Measurements from ENCODE around the gene ATRX.
"Not testable (repeated sequence)": the region's sequence is repeated elsewhere in the genome, so short reads cannot be mapped to it uniquely, and the experiment has no call there.

ATRX gene

DNA sequence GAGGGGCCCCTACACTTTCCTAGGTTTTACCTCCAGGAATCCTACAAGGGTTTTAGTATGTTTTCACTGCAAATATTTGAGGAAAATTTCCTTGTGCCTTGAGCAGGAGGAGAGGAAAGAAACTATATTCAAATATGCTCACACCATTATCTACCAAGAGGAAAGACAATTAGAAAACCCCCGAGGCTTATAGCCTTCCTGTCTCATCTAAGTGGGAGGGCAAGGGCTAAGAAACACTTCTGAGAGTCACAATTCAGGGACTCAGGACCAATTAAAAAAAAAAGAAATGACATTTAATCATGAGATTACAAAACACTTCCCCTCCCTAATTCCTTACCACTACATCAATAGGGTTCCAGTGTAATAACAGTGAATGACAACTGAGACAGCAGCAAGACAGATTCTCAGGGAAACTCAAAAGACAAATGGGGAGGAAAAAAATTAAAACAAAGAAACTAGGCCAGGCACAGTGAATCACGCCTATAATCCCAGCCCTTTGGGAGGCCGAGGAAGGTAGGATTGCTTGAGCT is 45.6 kb downstream of the ATRX start:
- no peak for DNase-seq (ENCODE audit: low read depth)

DNA sequence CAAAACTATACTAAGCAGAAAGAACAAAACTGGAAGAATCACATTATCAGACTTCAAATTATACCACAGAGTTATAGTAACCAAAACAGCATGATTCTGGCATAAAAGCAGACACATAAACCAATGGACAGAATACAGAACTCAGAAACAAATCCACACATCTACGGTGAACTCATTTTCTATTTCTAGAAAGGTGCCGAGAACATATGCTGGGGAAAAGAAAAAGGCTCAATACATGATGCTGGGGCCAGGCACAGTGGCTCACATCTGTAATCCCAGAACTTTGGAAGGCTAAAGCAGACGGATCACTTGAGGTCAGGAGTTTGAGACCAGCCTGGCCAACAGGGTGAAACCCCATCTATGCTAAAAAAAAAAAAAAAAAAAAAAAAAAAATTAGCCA is 52.7 kb downstream of the ATRX start:
- DNase-seq (ENCODE audit: low read depth), result no peak

GRCh38 chrX:77731821-77732419 is 54.1 kb downstream of the ATRX start:
- no peak for DNase-seq (ENCODE audit: low read depth)

- not testable (repeated sequence) for DNase-seq (ENCODE audit: low read depth)
These were observed 59.9 kb downstream of the ATRX start for GRCh38 chrX:77726095-77726494.

DNA sequence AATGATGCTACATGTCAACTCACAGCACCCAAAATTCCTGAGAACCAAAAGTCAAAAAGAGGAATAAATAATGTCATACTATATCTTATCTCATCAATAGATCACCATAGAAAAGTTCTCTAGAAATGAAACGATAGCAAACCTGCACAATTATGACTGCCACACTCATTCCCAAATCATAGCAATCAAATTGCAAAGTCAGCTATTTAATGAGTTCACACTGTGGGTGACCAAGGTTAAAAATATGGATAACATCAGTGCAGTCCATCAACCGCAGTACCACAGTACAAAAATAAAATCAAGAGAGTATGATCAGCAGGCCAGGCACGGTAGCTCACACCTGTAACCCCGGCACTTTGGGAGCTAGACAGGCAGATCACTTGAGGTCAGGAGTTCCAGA is 62.3 kb downstream of the ATRX start:
- no peak for DNase-seq (ENCODE audit: low read depth)

DNA sequence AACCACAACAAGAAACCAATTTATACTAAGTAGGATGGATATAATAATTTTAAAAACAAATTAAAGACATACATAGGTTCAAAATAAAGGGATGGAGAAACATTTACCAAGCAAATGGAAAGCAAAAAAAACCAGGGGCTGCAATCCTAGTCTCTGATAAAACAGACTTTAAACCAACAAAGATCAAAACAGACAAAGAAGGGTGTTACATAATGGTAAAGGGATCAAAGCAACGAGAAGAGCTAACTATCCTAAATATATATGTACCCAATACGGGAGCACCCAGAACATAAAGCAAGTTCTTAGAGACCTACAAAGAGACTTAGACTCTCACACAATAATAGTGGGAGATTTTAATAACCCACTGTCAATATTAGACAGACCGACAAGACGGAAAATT is 66.6 kb downstream of the ATRX start:
- no peak for DNase-seq (ENCODE audit: low read depth)

DNA sequence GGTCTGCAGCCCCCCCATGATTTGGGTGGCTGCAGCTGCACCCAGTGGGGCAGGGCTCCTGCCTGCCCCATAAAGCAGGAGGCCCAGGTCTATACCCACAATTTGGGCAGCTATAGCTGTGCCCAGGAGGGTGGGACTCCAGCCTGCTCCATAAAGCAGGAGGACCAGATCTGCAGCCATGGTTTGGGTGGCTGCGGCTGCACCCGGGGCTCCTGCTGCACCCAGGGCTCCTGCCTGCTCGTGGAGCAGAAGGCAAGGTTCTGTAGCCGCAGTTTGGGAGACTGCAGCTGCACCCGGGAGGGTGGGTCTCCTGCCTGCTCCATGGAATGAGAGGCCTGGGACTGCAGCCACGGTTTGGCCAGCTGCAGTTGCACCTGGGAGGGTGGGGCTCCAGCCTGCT is 81.1 kb downstream of the ATRX start:
- DNase-seq (ENCODE audit: low read depth), result no peak

GRCh38 chrX:77698242-77698641 is 87.8 kb downstream of the ATRX start:
- DNase-seq (ENCODE audit: low read depth), result no peak

DNA sequence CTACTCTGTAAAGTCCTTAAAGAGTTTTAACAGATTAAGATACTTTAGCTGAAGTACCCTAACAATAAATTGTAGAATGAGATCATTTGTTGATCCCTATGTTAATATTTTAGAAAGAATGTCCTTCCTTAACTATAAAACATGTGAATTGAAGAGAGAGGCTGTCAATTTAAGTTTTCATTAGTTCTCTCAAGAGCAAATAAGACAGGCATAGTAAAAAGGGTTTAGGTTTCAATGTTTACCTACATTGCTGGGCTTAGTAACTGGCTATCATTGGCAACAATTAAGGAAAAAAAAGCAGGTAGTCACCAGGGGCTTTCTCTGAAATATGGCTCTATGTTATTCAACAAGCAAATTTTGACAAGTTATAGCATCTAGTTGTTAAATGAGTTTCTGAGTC is 91.5 kb downstream of the ATRX start:
- no peak for DNase-seq (ENCODE audit: low read depth)

DNA sequence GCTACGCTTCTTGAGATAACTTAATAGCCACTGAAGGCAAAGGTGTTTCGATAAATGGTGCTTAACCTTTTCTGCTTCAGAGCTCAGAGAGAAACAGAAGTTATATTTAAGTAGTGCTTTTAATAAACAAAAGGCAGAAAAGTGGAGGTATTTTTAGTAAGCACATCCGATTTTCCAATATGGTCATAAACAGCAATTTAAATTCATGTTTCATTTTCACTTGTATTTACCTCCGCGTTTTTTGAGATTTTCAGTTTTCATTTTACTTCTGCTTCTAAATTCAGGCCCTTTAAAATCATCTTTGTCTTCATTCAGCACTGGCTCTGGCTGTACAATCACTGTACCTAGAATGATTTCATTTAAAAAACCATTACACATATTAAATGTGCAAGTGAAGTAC is 92.4 kb downstream of the ATRX start:
- DNase-seq (ENCODE audit: low read depth), result no peak

GRCh38 chrX:77691916-77692315 is 94.1 kb downstream of the ATRX start:
- DNase-seq (ENCODE audit: low read depth), result no peak

DNA sequence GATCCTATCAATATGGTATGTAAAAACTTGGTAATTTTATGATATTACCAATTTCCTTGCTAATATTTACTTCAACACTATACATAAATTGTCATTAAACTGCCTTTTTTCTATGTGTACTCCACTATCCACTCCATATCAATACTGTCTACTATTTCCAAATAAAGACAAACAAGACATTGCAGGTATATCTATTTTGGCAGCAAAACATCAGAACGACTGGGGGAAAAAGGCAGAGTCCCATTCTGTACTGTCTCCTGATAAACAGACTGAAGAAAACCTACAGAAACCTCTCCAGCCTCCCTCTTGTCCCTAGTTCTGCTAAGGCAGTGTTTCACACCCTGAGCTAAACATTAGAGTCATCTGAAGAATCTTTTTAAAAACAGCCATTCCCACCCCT is 96.6 kb downstream of the ATRX start:
- no peak for DNase-seq (ENCODE audit: low read depth)

GRCh38 chrX:77685683-77686082 is 100.3 kb downstream of the ATRX start:
- DNase-seq (ENCODE audit: low read depth), result not testable (repeated sequence)

- DNase-seq (ENCODE audit: low read depth), result no peak
These were observed 106.9 kb downstream of the ATRX start for GRCh38 chrX:77679144-77679543.

- no peak for DNase-seq (ENCODE audit: low read depth)
These were observed 110.0 kb downstream of the ATRX start for GRCh38 chrX:77675986-77676385.

- peak; percentile 2 for DNase-seq (ENCODE audit: low read depth)
These were observed 117.4 kb downstream of the ATRX start for GRCh38 chrX:77668391-77669237.

GRCh38 chrX:77658886-77659285 is 127.1 kb downstream of the ATRX start:
- DNase-seq (ENCODE audit: low read depth), result no peak

DNA sequence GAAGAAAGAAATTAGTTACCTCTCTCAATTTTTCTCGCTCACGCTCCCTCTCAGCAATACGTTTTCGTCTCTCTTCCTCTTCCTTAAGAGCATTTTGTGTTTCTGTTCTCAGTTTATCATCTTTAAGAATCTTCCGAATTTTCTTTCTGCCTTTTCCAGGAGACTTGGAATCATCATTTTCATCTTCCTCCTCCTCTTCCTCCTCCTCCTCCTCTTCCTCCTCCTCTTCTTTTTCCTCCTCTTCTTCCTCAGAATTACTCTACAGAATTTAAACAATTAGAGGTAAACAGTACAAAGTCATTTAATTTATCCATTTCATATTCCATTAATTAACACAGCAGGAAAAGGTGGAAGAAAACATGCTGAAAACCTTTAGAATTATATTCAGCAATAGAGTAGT is 133.9 kb downstream of the ATRX start:
- DNase-seq (ENCODE audit: low read depth), result no peak

DNA sequence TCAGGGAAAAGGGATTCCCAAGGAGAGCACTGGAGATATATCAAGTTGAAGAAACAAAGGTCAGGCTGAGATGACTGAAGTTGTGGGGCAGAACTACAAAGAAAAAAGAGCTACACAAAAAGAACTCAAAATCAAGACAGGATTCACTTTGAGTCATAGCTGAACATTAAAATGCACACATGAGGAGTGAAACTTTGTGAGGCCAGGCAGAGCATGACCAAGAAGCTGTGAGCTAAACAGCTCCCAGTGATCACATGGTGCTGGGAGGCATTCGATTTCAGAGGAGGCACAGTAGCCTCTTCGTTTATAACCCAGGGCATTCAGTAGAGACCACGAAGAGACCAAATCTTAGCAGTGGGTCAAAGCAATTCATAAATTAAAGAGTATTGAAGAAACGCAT is 145.3 kb downstream of the ATRX start:
- no peak for DNase-seq (ENCODE audit: low read depth)

DNA sequence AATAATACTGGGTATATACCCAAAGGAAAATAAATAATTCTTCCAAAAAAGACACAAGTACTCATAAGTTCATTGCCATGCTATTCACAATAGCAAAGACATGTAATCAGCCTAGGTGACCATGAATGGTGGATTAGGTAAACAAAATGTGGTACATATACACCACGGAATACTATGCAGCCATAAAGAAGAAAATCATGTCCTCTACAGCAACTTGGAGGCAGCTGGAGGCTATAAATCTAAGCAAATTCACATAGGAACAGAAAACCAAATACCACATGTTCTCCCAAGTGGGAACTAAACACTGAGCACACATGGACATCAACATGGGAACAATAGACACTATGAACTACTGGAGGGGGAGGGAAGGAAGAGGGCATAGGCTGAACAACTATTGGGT is 146.2 kb downstream of the ATRX start:
- no peak for DNase-seq (ENCODE audit: low read depth)

DNA sequence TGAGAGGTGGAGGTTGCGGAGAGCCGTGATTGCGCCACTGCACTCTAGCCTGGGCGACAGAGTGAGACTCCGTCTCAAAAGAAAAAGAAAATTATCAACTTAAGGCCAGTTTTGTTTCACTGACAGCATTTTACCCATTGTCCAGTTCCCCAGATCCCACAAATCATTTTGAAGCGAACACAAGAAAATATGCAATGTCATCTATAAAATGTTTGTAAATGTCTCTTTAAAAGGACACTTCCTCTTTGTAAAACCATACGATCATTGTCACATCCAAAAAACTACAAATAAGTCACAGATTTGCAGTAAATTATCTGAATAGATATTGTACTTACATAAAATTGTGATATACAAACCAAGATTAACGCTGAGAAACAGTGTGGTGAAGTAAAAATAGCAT is 147.6 kb downstream of the ATRX start:
- no peak for DNase-seq (ENCODE audit: low read depth)

GRCh38 chrX:77635373-77635772 is 150.6 kb downstream of the ATRX start:
- no peak for DNase-seq (ENCODE audit: low read depth)

DNA sequence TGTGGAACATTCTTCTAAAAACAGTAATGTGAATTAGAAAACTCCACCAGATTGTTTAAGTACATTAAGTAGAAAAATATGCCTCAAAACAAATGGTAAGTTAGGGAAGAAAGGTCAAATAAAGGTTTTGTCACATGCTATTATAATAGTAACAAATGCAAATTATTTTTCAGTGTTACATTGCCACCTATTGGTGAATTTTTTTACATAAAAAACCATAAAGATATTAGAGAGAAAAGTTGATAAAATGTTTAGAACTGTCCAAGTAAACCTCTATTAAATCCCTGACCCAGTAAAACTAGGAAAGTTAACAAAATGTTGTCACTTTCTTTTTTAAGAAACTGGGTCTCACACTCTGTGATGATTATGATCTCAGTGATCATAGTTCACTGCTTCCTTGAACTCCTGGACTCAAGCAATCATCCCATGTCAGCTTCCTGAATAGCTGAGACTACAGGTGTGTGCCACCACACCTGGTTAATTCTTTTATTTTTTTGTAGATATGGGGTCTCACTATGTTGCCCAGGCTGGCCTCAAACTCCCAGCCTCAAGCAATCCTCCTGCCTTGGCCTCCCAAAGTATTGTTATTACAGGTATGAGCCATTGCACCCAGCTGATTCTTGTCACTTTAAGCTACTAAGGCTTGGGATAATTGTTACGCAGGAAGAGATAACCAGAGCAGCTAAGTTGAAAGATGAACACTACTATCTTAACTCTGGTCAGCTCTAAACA is 157.6 kb downstream of the ATRX start:
- no peak for DNase-seq (ENCODE audit: low read depth)

Measured in GM04503 (cell line).